Endothelial cell of umbilical vein (primary cell): ENCODE measurements around the gene SEZ6L.

Source experiments
- CTCF ChIP-seq, 2 donors: IDR thresholded peaks; 1 replicate in 1 of 2; 2 replicates in 1 of 2; pipeline ENCODE4 v1.5.1; 2011; ENCODE audit warnings: low read length in 2 of 2, mild to moderate bottlenecking in 2 of 2, moderate library complexity in 2 of 2, control low read depth in 1 of 2, inconsistent platforms in 1 of 2, low read depth in 1 of 2; ENCODE audit not compliant: insufficient read depth in 1 of 2; ENCODE audit errors: extremely low read depth in 1 of 2
- EZH2 ChIP-seq: IDR thresholded peaks from 2 replicates; pipeline ENCODE4 v1.6.1; 2012; ENCODE audit warnings: borderline replicate concordance, low read depth, mild to moderate bottlenecking, moderate library complexity, low read length, inconsistent platforms; ENCODE audit not compliant: severe bottlenecking
- GATA2 ChIP-seq: IDR thresholded peaks from 2 replicates; pipeline ENCODE4 v1.7.0; 2011; ENCODE audit warnings: low read depth, mild to moderate bottlenecking, moderate library complexity, mixed read lengths, low read length; ENCODE audit not compliant: insufficient read length, insufficient read depth
- POLR2A ChIP-seq: IDR thresholded peaks from 2 replicates; pipeline ENCODE4 v1.6.1; 2012; ENCODE audit warnings: low read depth, mild to moderate bottlenecking, control low read depth, low read length
- POLR2AphosphoS5 ChIP-seq: IDR thresholded peaks from 2 replicates; pipeline ENCODE4 v1.6.1; 2012; ENCODE audit warnings: low read depth, mild to moderate bottlenecking, control low read depth, low read length, moderate library complexity; ENCODE audit not compliant: insufficient read depth
- TF ChIP-seq, protein P1 (sequence below): IDR thresholded peaks from 2 replicates; pipeline ENCODE4 v1.6.1; 2011; ENCODE audit not compliant: insufficient read depth, insufficient read length

- TF ChIP-seq EZH2 (no peak), CTCF (IDR thresholded peaks at IDR 0.05; ENCODE audit: extremely low read depth in 1 of 2, insufficient read depth in 1 of 2, low read depth in 1 of 2, low read length in 2 of 2) (no peak), GATA2 (no peak), POLR2AphosphoS5 (no peak), POLR2A (no peak)
- TF ChIP-seq, protein P1, sequence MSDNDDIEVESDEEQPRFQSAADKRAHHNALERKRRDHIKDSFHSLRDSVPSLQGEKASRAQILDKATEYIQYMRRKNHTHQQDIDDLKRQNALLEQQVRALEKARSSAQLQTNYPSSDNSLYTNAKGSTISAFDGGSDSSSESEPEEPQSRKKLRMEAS, result no peak
Observed at GRCh38 chr22:26251869-26252268, 82.6 kb downstream of the SEZ6L start.
